Lower lobe of right lung (tissue), 2 donors: ENCODE data around the gene LRRC71. TPM values are rescaled to one million over a fixed set of nuclear protein-coding genes. Genes with fewer than 3 reads are reported as not detected.

Experiments used
- ATAC-seq, 2 donors: fragments of 200-7000 bp; cut with Tn5 transposase; one replicate each; pipeline ENCODE4 v1.9.1; 2020 to 2022; ENCODE audit warnings: mild to moderate bottlenecking in 2 of 2, moderate library complexity in 2 of 2
- DNase-seq: peaks from one replicate; pipeline ENCODE4 v3.0.0-alpha.2; 2020
- H3K27ac ChIP-seq: fragments of 200-600 bp; one replicate; pipeline ENCODE4 v1.8.0; 2022
- H3K27me3 ChIP-seq: fragments of 200-600 bp; one replicate; pipeline ENCODE4 v1.8.0; 2022; ENCODE audit warnings: low read depth
- H3K36me3 ChIP-seq: fragments of 200-600 bp; one replicate; pipeline ENCODE4 v1.8.0; 2022; ENCODE audit warnings: mild to moderate bottlenecking
- H3K4me1 ChIP-seq: fragments of 200-600 bp; one replicate; pipeline ENCODE4 v1.8.0; 2022
- H3K4me3 ChIP-seq: fragments of 200-600 bp; one replicate; pipeline ENCODE4 v1.8.0; 2022; ENCODE audit warnings: mild to moderate bottlenecking
- H3K9me3 ChIP-seq: fragments of 200-600 bp; one replicate; pipeline ENCODE4 v1.8.0; 2022
- intact Hi-C: fragments of 100-400 bp; cut with DNase I; formaldehyde crosslinking; loops from one replicate; pipeline ENCODE4 v1.11.0; 2022
- total RNA-seq: library from RNA; stranded (reverse); fragmentation: NEBNext Ultra II Directional; extraction: Animal tissue kit (Norgen Biotek cat#: 25700); gene quantifications from one replicate; pipeline ENCODE4 v1.2.1, GENCODE V29; 2021
- TF ChIP-seq, protein P1 (sequence below): fragments of 200-600 bp; IDR thresholded peaks from one replicate; pipeline ENCODE4 v1.8.0; 2022; ENCODE audit warnings: antibody characterized with exemption, mild to moderate bottlenecking
- donor health status: DM: no; HTN: yes; CAD: no; lungs with severe emphysema.

LRRC71 gene
- total RNA-seq, 1 donor from 2014 or later = 5.3 TPM

- Histone ChIP-seq H3K27me3 (peaks cover 25% of the 10 kb centered on the region), H3K27ac (no peak overlapping the region), H3K4me1 (no peaks in the 10 kb centered on the region), H3K36me3 (no peaks in the 10 kb centered on the region), H3K9me3 (no peaks in the 10 kb centered on the region), H3K4me3 (no peak overlapping the region)
- ATAC-seq = no peak
- TF ChIP-seq, protein P1, sequence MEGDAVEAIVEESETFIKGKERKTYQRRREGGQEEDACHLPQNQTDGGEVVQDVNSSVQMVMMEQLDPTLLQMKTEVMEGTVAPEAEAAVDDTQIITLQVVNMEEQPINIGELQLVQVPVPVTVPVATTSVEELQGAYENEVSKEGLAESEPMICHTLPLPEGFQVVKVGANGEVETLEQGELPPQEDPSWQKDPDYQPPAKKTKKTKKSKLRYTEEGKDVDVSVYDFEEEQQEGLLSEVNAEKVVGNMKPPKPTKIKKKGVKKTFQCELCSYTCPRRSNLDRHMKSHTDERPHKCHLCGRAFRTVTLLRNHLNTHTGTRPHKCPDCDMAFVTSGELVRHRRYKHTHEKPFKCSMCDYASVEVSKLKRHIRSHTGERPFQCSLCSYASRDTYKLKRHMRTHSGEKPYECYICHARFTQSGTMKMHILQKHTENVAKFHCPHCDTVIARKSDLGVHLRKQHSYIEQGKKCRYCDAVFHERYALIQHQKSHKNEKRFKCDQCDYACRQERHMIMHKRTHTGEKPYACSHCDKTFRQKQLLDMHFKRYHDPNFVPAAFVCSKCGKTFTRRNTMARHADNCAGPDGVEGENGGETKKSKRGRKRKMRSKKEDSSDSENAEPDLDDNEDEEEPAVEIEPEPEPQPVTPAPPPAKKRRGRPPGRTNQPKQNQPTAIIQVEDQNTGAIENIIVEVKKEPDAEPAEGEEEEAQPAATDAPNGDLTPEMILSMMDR = no peak
- DNase-seq = no peak
- intact Hi-C loops = no loop called here
These were observed 34.5 kb upstream of the LRRC71 start for GRCh38 chr1:156885880-156886355.

- H3K4me1 ChIP-seq = no peaks in the 10 kb centered on the region
- DNase-seq (no peak), ATAC-seq (no peak)
- intact Hi-C loops = no loop called here
- H3K36me3 ChIP-seq = no peaks in the 10 kb centered on the region
- TF ChIP-seq, protein P1 = no peak
- no peak overlapping the region for H3K27ac ChIP-seq
- H3K4me3 ChIP-seq = no peak overlapping the region
- H3K9me3 ChIP-seq = no peaks in the 10 kb centered on the region
- peaks cover 18% of the 10 kb centered on the region for H3K27me3 ChIP-seq
These were observed 33.7 kb upstream of the LRRC71 start for GRCh38 chr1:156886583-156887281.

DNA sequence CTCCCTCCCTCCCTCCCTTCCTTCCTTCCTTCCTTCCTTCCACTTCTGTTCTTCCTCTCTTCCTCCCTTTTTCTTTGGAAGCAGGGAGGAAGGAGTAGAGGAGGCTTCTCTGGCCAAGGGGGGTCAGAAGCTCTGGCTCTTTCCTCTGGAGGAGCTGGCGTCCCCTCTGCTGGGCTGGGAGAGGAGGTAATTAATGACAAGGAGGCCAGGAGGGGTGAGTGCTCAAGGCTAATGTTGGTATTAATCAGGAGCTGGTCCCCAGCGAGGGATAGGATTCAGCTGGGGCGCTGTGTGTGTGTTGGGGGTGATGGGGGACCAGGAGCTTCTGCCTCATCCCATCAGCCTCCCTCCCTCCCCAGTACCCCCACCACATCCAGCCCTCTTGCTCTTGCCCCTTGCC is 33.1 kb upstream of the LRRC71 start:
- Histone ChIP-seq H3K36me3 (no peaks in the 10 kb centered on the region), H3K4me3 (no peak overlapping the region), H3K4me1 (peaks cover 4% of the 10 kb centered on the region), H3K9me3 (no peaks in the 10 kb centered on the region), H3K27ac (no peak overlapping the region), H3K27me3 (peaks cover 16% of the 10 kb centered on the region)
- ATAC-seq (no peak), DNase-seq (no peak)
- intact Hi-C loops = no loop called here
- TF ChIP-seq, protein P1 = no peak

DNA sequence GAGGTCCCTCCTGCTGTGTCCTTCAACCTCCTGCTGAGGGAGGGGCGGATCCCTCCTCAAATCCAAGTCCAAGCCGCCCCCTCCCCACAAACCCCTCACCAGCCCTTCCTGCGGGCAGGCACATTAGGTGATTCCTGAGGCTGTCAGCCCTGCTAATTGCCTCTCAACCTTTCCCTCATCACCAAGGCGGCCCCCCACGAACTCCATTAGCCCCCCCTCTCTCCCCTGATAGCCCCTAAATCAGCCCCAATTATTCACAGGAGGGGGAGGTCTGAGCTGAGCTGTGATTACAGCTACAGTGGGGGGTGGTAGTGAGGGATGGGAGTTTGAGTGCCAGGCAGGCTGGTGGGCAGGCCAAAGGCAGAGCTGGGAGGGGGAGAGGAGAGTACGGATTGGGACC is 32.7 kb upstream of the LRRC71 start:
- ATAC-seq = no peak
- H3K27me3 ChIP-seq = peaks cover 16% of the 10 kb centered on the region

DNA sequence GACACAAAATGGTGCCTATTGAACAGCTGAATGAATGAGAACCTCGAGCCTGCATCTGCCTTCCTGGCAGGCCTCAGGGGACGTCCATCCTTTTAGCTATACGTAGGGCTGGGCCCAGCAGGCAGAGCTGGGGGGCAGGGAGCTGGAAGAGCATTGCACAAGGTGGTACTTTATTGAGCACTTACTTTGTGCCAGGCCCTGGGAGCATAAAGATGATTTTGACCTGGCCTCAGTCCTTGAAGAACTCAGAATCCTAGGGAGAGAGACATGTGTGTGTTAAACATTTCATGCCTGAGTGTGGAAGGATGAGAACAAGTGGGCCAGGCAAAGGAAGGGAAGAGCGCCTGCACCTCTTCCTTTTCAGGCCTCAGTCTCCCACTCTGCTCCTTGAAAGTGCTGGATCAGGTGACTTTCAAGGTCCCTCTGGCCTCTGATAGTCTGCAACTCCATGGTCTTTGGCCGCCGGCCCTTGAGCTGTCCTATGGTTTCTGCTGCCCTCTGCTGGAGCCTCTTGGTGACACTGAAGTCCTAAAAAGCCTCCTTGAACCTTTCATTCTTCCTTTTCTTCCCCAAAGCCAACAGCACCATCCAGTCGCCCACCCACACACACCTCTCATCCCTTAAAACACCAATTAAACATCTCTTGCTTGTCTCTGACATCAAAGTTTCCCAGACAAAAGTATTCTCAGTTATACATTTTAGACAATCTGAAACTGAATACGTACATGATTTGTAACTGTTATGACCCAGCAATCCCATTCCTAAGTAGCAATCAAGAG is 30.4 kb upstream of the LRRC71 start:
- Histone ChIP-seq H3K4me1 (peaks cover 16% of the 10 kb centered on the region), H3K9me3 (no peaks in the 10 kb centered on the region), H3K4me3 (no peak overlapping the region), H3K27me3 (peaks cover 23% of the 10 kb centered on the region), H3K36me3 (no peaks in the 10 kb centered on the region), H3K27ac (no peak overlapping the region)
- TF ChIP-seq, protein P1 = peak; percentile 77
- intact Hi-C loops = no loop called here
- DNase-seq (peak; percentile 84), ATAC-seq (peak; percentile 57)

More for the DNA sequence above, 32.7 kb upstream of the LRRC71 start:
- H3K27ac ChIP-seq = no peak overlapping the region
- intact Hi-C loops = no loop called here
- TF ChIP-seq, protein P1 = no peak
- no peak for DNase-seq
- no peak overlapping the region for H3K4me3 ChIP-seq
- H3K9me3 ChIP-seq = no peaks in the 10 kb centered on the region
- peaks cover 4% of the 10 kb centered on the region for H3K4me1 ChIP-seq
- no peaks in the 10 kb centered on the region for H3K36me3 ChIP-seq
